ENCODE results near the gene FAM156B.

GRCh38 chrX:52874661-52875060 is 22.5 kb upstream of the FAM156B start:
- TF ChIP-seq POLR2AphosphoS5 (IDR thresholded peaks at IDR 0.05; ENCODE audit: low read depth, low read length), result no peak
- TF ChIP-seq REST (IDR thresholded peaks at IDR 0.05; ENCODE audit: insufficient read depth in 1 of 2, low read depth in 2 of 2, low read length in 2 of 2), result no peak
- TF ChIP-seq TAF1 (IDR thresholded peaks at IDR 0.05; ENCODE audit: borderline replicate concordance, insufficient read depth, low read length), result no peak
- no peak for TF ChIP-seq FOXP2 (optimal IDR thresholded peaks at IDR 0.05; ENCODE audit: borderline replicate concordance, extremely low read depth, extremely low read length, insufficient read depth)
- no peak for TF ChIP-seq SIN3A (IDR thresholded peaks at IDR 0.05; ENCODE audit: borderline replicate concordance, insufficient read depth, low read length)
